K562 (cell line): ENCODE data around the gene ETNK2. TPM values are rescaled to one million over a fixed set of nuclear protein-coding genes. Genes with fewer than 3 reads are reported as not detected.

ENCODE experiments used
- HDAC8 ChIP-seq: fragments of 450-650 bp; IDR thresholded peaks from 2 replicates; pipeline ENCODE4 v1.6.1; 2016; ENCODE audit warnings: mild to moderate bottlenecking, missing genetic modification characterization, moderate library complexity, missing compliant biosample characterization
- NELFE ChIP-seq: IDR thresholded peaks from 2 replicates; pipeline ENCODE4 v1.6.1; 2011; ENCODE audit warnings: mild to moderate bottlenecking; ENCODE audit not compliant: insufficient read depth, insufficient read length
- TEAD2 ChIP-seq: fragments of 450-650 bp; IDR thresholded peaks from 2 replicates; pipeline ENCODE4 v1.6.1; 2016; ENCODE audit warnings: missing genetic modification characterization, control low read depth, missing compliant biosample characterization
- ZBTB8A ChIP-seq: fragments of 450-650 bp; IDR thresholded peaks from 2 replicates; pipeline ENCODE4 v1.6.1; 2018; ENCODE audit warnings: mild to moderate bottlenecking, moderate library complexity; ENCODE audit not compliant: partially characterized antibody
- ZNF133 ChIP-seq: fragments of 250-450 bp; sonication (Bioruptor Pico); IDR thresholded peaks from 2 replicates; pipeline ENCODE4 v1.4.0; 2020; ENCODE audit warnings: mild to moderate bottlenecking
- polyA plus RNA-seq, 8 experiments: library from polyadenylated mRNA; depleted of rRNA in 4 of 8; stranded (reverse) in 5 of 8; unstranded in 3 of 8; fragments of >200 nt; fragmentation: Nextera tagmentation in 2 of 8; fragmentation: Illumina TruSeq in 1 of 8; extraction: Ambion mirVana in 2 of 8; extraction: Trizol in 1 of 8; gene quantifications; 2 replicates each; pipeline versions ENCODE4 v1.2.1 to v1.2.3, GENCODE V29; 2011 to 2014; ENCODE audit warnings: inconsistent platforms in 1 of 8, missing spikeins in 1 of 8
- total RNA-seq, 7 experiments: library from RNA; depleted of rRNA in 6 of 7; stranded (reverse); fragments of >200 nt in 6 of 7; fragmentation: Illumina TruSeq in 2 of 7; extraction: Trizol in 2 of 7; gene quantifications; 2 replicates each; pipeline versions ENCODE4 v1.2.1 to v1.2.3, GENCODE V29; 2011 to 2021; ENCODE audit warnings: low replicate concordance in 1 of 7
- TF ChIP-seq, protein P1 (sequence below): fragments of 200-800 bp; sonication (Bioruptor generic); IDR thresholded peaks from 2 replicates; pipeline ENCODE4 v1.6.1; 2017; ENCODE audit warnings: missing genetic modification characterization, missing compliant biosample characterization

ETNK2 gene
- total and polyA plus RNA-seq, 9 of the 15 experiments (the other 6 are each of a cell fraction or from before 2014, with no cell fraction given): 0.03 to 0.38 (median 0.13) TPM; not detected in 4

DNA sequence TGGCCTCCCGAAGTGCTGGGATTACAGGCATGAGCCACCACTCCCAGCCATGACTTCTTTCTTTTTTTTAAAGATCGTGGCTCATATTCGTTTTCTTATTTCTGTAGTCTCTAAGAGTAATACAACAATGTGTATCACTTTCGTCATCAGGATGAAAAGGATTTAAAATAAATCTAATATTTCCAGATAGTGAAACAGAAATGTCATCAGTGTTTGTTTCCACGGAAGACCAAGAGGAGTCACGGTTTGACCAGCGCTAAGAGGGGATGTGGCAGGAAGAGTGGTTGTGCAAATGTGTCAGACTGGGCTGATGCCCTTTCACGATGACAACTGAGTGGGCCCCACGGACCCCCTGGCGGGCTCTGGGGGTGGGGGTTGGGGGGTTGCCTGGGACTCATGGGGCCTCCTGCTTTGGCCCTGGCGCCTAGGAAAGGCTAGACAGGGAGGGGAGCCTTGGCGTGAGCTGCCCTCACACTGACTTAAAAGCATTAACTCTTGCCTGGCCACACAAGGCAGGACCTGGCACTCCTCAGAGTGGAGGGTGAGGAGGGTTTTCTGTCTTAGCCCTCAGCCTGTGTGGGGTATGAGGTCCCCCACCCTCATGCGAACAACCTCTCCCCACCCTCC lies 70.6 kb downstream of the ETNK2 start (continued):
- TF ChIP-seq, protein P1, sequence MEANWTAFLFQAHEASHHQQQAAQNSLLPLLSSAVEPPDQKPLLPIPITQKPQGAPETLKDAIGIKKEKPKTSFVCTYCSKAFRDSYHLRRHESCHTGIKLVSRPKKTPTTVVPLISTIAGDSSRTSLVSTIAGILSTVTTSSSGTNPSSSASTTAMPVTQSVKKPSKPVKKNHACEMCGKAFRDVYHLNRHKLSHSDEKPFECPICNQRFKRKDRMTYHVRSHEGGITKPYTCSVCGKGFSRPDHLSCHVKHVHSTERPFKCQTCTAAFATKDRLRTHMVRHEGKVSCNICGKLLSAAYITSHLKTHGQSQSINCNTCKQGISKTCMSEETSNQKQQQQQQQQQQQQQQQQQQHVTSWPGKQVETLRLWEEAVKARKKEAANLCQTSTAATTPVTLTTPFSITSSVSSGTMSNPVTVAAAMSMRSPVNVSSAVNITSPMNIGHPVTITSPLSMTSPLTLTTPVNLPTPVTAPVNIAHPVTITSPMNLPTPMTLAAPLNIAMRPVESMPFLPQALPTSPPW (CRISPR knock-in tag): no peak
- TF ChIP-seq ZNF133: no peak
- TF ChIP-seq HDAC8 (tag): no peak
- TF ChIP-seq ZBTB8A: no peak
- TF ChIP-seq TEAD2 (tag): no peak
- TF ChIP-seq NELFE: no peak

Other genes with a start within 250 kb of the ETNK2 start
- gene SOX13, start 78.9 kb downstream of the ETNK2 start, total RNA-seq (2014; rRNA removed): not detected in 2 replicates
- gene SOX13, start 78.9 kb downstream of the ETNK2 start, total RNA-seq (2014; rRNA removed; fragmentation: Illumina TruSeq; extraction: Trizol): not detected in 2 replicates
- gene SOX13, start 78.9 kb downstream of the ETNK2 start, total RNA-seq (2015; rRNA removed; fragmentation: Illumina TruSeq; extraction: Trizol): not detected in 2 replicates
- gene SOX13, start 78.9 kb downstream of the ETNK2 start, total RNA-seq (2021): 0.25 and 0.35 TPM in 2 replicates
- 0.06 and 0.11 TPM in 2 replicates for gene SOX13, start 78.9 kb downstream of the ETNK2 start, polyA plus RNA-seq (2011; rRNA removed)
- gene SOX13, start 78.9 kb downstream of the ETNK2 start, polyA plus RNA-seq (2014; fragmentation: Illumina TruSeq; extraction: Trizol): 0.03 TPM in 1 of 2 replicates, not detected in the other
- gene SOX13, start 78.9 kb downstream of the ETNK2 start, polyA plus RNA-seq (2014; fragmentation: Nextera tagmentation; extraction: Ambion mirVana): not detected
- gene SOX13, start 78.9 kb downstream of the ETNK2 start, polyA plus RNA-seq (2014; rRNA removed): 0.07 TPM in 1 of 2 replicates, not detected in the other
- 2.7 and 3.6 TPM in 2 replicates for gene REN, start 14.3 kb upstream of the ETNK2 start, total RNA-seq (2014; rRNA removed)
- gene REN, start 14.3 kb upstream of the ETNK2 start, total RNA-seq (2014; rRNA removed; fragmentation: Illumina TruSeq; extraction: Trizol): 1.3 and 1.7 TPM in 2 replicates
- gene REN, start 14.3 kb upstream of the ETNK2 start, total RNA-seq (2015; rRNA removed; fragmentation: Illumina TruSeq; extraction: Trizol): 8.6 and 9.9 TPM in 2 replicates
- 1.7 and 1.9 TPM in 2 replicates for gene REN, start 14.3 kb upstream of the ETNK2 start, total RNA-seq (2021)
- gene REN, start 14.3 kb upstream of the ETNK2 start, polyA plus RNA-seq (2011; rRNA removed): 0.73 and 5.8 TPM in 2 replicates
- gene REN, start 14.3 kb upstream of the ETNK2 start, polyA plus RNA-seq (2014; fragmentation: Illumina TruSeq; extraction: Trizol): 2.9 and 3.1 TPM in 2 replicates
- gene REN, start 14.3 kb upstream of the ETNK2 start, polyA plus RNA-seq (2014; fragmentation: Nextera tagmentation; extraction: Ambion mirVana): 1 to 10 TPM; 3.1 to 3.9 TPM
- 1.9 and 2.0 TPM in 2 replicates for gene REN, start 14.3 kb upstream of the ETNK2 start, polyA plus RNA-seq (2014; rRNA removed)
- gene KISS1, start 44.4 kb upstream of the ETNK2 start, total RNA-seq (2014; rRNA removed): not detected in 2 replicates
- gene KISS1, start 44.4 kb upstream of the ETNK2 start, total RNA-seq (2014; rRNA removed; fragmentation: Illumina TruSeq; extraction: Trizol): not detected in 2 replicates
- gene KISS1, start 44.4 kb upstream of the ETNK2 start, total RNA-seq (2015; rRNA removed; fragmentation: Illumina TruSeq; extraction: Trizol): not detected in 2 replicates
- not detected in 2 replicates for gene KISS1, start 44.4 kb upstream of the ETNK2 start, total RNA-seq (2021)
- 0.31 TPM in 1 of 2 replicates, not detected in the other for gene KISS1, start 44.4 kb upstream of the ETNK2 start, polyA plus RNA-seq (2011; rRNA removed)
- gene KISS1, start 44.4 kb upstream of the ETNK2 start, polyA plus RNA-seq (2014; fragmentation: Illumina TruSeq; extraction: Trizol): not detected in 2 replicates
- gene KISS1, start 44.4 kb upstream of the ETNK2 start, polyA plus RNA-seq (2014; fragmentation: Nextera tagmentation; extraction: Ambion mirVana): not detected
- not detected in 2 replicates for gene KISS1, start 44.4 kb upstream of the ETNK2 start, polyA plus RNA-seq (2014; rRNA removed)
- gene GOLT1A, start 61.9 kb upstream of the ETNK2 start, total RNA-seq (2014; rRNA removed): not detected in 2 replicates
- gene GOLT1A, start 61.9 kb upstream of the ETNK2 start, total RNA-seq (2014; rRNA removed; fragmentation: Illumina TruSeq; extraction: Trizol): not detected in 2 replicates
- gene GOLT1A, start 61.9 kb upstream of the ETNK2 start, total RNA-seq (2015; rRNA removed; fragmentation: Illumina TruSeq; extraction: Trizol): not detected in 2 replicates
- gene GOLT1A, start 61.9 kb upstream of the ETNK2 start, total RNA-seq (2021): not detected in 2 replicates
- not detected in 2 replicates for gene GOLT1A, start 61.9 kb upstream of the ETNK2 start, polyA plus RNA-seq (2011; rRNA removed)
- not detected in 2 replicates for gene GOLT1A, start 61.9 kb upstream of the ETNK2 start, polyA plus RNA-seq (2014; fragmentation: Illumina TruSeq; extraction: Trizol)
- gene GOLT1A, start 61.9 kb upstream of the ETNK2 start, polyA plus RNA-seq (2014; fragmentation: Nextera tagmentation; extraction: Ambion mirVana): not detected
- gene GOLT1A, start 61.9 kb upstream of the ETNK2 start, polyA plus RNA-seq (2014; rRNA removed): not detected in 2 replicates
- not detected in 2 replicates for gene PLEKHA6, start 207.9 kb upstream of the ETNK2 start, total RNA-seq (2014; rRNA removed)
- gene PLEKHA6, start 207.9 kb upstream of the ETNK2 start, total RNA-seq (2014; rRNA removed; fragmentation: Illumina TruSeq; extraction: Trizol): not detected in 2 replicates
- gene PLEKHA6, start 207.9 kb upstream of the ETNK2 start, total RNA-seq (2015; rRNA removed; fragmentation: Illumina TruSeq; extraction: Trizol): 0.04 and 0.34 TPM in 2 replicates
- gene PLEKHA6, start 207.9 kb upstream of the ETNK2 start, total RNA-seq (2021): 0.29 and 0.33 TPM in 2 replicates
- gene PLEKHA6, start 207.9 kb upstream of the ETNK2 start, polyA plus RNA-seq (2011; rRNA removed): 0.01 TPM in 2 replicates
- not detected in 2 replicates for gene PLEKHA6, start 207.9 kb upstream of the ETNK2 start, polyA plus RNA-seq (2014; fragmentation: Illumina TruSeq; extraction: Trizol)
- under 1 TPM in 1 of 2 experiments, not detected in 1; under 0.01 TPM for gene PLEKHA6, start 207.9 kb upstream of the ETNK2 start, polyA plus RNA-seq (2014; fragmentation: Nextera tagmentation; extraction: Ambion mirVana)
- gene PLEKHA6, start 207.9 kb upstream of the ETNK2 start, polyA plus RNA-seq (2014; rRNA removed): 0.01 TPM in 1 of 2 replicates, not detected in the other